TTC549 (cell line): Measurements from ENCODE around the gene KITLG.
"Not testable (repeated sequence)": the region's sequence is repeated elsewhere in the genome, so short reads cannot be mapped to it uniquely, and the experiment has no call there.

Experiments used
- FAIRE-seq: peaks from 2 replicates; lab custom pipeline; 2012; peaks lifted over from hg19 to GRCh38; lab: Jason Lieb, UNC

KITLG gene

DNA sequence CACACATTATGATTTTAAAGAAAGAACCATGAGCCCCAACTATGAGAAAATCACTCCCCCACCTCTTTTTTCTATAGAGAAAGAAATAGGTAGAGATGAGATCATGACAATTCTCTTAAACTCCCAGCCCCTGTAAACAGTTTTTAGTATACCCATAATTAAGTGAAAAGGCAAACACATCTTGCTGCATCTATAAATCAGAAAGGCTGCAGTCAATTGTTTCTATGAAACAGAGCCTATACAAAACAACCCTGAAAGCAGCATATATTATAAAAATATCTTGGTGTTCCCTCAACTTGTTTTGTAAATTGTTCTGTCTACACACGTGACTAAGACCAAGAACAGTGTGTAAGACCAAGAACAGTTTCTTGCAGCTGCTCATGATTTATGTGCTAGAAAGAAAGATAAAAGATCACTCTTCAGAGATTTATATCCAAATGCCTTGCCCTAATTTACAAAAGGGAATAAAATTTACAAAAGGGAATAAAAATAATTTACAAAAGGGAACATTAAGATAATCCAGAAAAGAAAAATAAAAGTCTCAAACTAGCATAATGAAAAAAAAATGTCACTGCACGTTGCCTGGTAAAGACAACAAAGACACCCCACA, 4.8 kb downstream of the KITLG start:
- no peak for FAIRE-seq

DNA sequence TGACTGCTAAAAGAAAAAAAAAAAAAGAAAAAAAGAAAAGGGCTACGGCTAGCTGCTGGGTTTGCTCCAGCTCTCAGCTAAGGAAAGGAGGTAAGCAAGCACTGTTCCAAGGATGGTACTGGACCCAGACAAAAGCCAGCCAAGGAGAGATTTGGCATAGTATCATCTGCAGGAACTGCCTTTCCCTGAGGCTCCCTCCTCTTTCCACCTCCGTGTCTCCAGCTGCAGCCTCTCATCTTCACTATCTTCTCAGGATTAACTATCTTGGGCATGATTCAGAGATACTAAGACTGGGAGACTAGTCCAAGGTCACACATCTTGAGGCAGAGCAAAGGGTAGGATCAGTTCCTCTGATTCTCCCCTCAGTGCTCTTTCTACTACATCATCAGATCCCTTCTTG, 6.0 kb downstream of the KITLG start:
- FAIRE-seq: no peak

DNA sequence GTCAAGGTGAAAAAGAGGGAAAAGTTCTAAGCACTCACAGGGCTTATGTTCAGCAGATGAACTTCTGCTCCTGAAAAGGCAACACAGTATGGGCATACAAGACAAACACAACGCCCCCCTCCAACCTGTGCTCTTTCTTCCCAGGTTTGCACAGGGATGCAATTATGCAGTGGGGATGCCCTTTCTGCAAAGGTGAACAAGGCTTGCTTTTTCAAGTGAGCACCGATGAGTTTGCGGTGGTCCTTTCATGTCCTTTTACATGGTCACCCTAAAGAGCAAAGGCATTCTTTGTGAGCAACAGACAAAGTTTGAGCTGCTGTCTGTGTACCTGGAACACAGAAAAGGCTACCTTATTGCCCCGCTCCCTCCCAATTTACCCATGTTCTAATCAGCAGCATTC, 6.7 kb downstream of the KITLG start:
- no peak for FAIRE-seq

DNA sequence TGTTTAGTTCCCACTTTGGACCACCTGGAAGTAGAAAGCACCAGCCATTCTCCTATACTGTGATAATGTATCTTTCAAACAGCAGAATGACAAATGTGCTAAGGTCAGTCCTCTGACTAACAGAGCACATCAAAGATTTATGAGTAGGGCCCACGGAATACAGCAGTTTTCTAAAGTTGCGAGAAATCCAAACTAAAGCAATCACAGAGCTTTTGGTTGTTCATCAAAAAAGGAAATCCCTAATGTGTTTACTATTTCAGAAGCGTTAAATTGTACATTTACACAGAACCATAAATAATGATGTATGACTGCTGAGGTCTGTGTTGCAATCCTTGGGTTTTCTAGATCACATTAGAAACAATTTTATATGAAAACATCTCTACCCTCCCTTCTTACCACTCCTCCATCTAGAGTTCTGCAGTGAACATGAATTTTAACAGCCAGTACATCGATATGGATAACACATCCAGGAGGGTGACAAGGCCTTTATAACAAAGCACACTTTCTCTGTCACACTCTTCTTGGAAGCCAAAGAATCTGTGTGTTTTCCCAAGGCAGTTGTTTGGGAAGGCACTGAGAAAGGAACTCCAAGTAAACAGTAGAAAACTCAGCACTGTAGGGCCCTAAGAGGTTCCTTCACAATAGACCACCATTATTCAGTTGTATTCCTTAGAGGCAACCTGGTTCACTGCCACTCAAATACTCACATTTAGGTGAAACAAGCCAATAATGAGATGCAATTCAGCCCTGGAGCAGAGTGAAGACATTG, 7.3 kb downstream of the KITLG start:
- no peak for FAIRE-seq

DNA sequence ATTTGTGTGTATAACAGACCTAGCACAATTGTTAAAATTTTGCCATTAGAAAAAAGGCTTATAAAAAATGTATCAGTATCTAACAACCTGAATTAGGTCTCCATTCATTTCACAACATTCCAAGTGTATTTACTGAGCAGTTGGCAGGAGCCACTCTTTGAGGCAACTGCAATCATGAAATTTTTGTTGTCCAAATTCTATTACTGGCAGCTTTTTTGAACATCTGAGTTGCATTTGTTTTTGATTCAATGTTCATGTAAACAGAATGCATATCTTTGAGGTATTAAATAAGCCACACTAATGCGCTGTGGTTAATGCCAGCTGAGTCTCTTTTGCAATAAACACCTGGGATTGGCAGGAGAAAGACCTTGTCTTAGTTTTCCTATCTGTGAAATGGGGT, 8.7 kb downstream of the KITLG start:
- no peak for FAIRE-seq

DNA sequence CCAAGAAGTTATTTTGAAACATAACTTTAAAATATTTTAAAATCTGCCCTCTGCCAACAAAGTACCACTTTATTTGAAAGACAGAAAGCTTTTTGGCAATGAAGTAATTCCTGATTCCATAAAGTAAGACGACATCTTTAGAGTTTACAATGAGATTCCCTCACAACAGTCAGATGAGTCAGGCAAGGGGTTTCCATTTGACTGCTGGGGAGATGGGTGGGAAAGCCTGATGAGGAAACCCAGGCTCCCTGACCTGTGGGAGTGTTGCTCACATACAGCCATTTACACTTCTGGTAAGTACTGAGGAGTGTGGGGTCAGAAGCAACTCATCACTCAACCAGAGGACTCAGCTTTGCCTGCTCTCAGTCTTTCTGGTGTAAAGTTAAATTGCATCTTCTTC, 10.2 kb downstream of the KITLG start:
- FAIRE-seq: no peak

DNA sequence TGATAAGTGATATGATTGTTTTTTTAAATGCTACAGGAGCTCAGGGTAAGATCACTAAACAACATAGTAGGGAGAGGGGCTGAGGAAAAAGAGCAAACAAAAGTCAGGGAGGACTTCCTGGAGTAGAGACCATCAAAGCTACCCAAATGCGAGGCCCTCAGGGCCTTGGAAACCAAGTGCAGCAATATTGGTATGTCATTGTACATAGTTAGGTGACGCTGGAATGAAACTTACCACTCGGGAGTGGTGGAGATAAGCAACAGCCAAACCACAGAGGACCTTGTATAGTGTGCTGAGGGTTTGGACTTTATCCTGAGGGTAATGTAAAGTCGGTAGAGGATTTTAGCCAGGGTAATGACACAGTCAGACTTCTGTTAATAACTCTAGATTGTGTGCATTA, 13.8 kb downstream of the KITLG start:
- FAIRE-seq: no peak

DNA sequence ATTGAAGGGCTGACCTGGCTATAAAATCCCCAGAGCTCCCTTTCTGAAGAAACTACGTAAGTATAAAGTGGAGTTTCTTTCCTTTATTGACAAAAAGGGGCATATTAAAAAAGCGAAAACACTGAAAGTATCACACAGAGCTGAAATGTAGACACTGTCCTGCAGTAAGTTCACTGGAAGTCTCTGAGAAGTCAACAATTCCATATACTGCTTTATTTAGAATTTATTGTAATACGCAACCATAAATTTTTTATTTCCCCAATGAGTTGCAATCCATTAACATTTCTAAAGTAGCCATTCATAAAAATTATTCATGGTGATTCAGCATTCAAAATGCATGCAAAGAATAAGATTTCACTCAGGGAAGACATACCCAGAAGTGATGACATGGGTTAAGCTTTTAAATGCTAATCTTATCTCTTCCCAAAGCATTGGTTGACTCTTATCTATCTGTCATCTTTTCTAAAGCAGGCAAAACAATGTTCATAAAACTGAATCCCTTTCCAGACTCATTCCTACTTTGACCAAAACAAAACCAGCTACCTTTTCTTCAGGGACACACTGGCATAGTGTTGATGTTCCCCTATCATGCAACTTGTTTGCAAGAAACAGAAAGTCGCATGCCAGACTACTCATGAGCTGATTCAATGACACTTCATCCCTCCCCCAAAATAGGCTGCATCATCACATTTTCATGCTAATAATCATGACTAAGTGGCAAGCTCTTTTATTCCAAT, 17.3 kb downstream of the KITLG start:
- no peak for FAIRE-seq

DNA sequence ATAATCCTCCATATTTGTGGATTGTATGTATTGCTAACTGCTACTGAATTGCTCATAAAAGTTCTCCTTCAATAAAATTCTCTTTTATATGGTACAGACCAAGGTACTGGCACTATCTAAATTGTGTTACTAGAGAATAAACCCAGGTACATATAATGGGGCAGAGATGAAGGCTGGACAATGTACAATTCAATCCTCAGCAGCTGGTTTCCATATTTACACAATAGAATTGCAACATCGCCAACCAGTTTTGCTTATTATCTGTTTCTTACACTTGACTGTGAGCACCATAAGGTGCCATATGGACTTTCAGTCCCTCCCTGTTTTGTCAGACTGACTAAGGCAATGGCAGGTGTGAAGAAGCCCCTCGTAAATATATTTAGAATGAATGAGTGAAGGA, 18.1 kb downstream of the KITLG start:
- FAIRE-seq: no peak

DNA sequence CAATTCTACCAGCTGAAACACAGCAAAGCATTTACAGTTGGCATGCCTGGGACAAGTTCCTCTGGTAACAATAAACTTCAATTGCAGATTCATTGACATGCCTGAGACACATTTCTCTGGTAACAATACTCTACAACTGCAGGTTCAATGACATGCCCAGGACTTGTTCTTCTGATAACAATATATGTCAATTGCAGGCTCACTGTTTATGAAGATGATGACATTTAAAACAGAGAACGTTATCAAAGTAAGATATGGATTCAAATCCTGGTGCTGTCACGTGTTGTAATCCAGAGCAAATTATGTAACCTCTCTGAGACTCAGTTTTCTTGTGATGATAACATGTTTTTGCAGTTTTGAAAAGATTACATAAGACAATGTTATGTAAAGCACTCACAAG, 20.5 kb downstream of the KITLG start:
- FAIRE-seq: peak; percentile 90

DNA sequence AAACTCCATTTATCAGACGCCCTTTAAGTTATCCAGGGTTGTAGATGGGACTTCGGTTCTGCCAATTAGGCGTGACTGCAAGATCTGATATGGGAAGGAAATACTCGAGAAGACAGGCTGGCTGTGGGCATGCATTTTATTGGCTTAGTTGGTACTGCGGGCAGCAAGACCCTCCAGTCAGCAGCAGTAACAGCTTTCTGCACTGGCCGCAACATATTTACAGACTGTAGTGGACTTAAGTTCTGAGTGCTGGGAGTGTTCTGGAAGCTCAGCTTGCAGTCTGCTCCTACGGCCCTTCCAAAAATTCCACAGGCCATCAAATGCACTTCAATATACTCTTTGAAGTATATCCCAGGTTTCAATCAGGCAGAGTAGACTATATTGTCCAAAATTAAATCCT, 21.1 kb downstream of the KITLG start:
- FAIRE-seq: no peak

DNA sequence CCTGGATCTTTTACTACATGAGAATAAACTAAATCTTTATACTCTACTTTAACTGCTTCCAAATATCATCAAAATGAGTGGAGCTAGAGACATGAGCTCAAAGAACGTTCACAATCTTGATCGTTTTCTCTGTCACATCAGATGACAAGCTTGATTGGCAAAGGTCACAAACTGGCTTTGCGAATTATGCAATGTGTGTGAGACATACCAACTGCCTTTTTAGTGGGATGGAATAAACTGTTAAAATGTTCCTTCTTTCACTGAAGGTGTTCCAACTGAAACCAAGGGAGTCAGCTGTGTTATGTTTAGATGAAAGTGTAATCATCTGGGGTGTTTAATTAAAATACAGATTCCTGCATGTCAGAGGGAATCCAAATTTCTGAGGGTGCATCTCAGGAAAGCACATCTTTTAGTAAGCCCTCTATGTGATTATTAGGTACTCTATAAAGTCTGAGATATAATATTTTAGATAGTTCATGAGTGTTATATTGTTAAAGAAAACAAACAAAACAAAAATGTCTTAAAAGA, 21.9 kb downstream of the KITLG start:
- FAIRE-seq: no peak

DNA sequence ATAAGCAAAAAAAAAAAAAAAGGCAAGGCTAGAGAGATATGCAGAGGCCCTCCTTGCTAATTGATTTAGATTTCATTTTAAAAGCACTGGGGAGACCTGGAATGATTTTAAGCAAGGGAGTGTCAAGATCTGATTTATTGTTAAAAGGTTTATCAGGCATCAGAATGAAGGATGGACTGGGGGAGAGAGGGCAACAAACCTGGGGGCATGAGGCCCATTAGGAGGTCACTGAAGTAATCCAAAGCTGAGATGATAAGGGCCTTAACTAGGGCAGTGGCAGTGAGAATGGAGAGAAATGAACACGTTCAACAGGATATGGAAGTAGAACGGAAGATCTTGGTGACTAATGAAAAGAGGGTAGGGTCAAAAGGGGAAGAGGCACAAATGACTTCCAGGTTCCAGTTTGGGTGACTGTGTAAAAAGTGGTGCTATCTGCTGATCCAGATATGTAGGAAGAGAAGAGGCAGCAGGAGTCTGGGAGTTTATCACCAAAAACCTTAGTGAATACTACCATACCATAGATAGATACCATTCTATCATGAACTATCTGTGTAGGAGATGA, 24.0 kb downstream of the KITLG start:
- no peak for FAIRE-seq

DNA sequence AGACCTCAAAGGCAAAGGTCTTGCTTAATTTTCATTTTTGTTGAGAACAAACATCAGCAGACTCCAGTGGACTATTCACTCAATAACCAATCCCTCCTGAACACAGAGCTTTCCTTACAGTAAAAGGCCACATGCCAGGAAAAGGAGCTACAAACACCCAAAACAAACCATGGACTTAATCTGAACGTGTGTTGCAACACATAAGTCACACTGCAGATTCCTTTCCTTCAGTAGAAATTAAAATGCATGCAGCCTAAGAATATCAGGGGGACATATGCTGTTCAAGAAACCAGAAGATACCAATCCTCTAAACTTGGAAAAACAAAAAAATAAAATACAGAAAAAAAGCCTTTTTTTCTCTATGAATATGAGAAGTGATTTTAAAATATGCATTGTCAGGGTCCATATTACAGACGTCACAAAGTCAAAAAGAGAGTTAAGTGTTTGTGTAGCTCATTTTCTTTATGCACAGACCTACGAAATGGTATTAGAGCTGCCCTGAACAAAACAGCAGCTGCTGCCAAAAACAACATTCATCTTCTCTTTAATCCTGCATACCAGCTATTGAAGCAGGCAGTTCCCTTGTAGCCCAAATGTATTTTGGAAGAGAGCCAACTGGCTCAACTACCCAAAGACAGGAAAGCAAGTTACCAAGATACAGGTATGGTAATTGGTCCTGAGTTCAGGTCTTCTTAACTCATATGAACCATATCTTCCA, 26.2 kb downstream of the KITLG start:
- FAIRE-seq: no peak

DNA sequence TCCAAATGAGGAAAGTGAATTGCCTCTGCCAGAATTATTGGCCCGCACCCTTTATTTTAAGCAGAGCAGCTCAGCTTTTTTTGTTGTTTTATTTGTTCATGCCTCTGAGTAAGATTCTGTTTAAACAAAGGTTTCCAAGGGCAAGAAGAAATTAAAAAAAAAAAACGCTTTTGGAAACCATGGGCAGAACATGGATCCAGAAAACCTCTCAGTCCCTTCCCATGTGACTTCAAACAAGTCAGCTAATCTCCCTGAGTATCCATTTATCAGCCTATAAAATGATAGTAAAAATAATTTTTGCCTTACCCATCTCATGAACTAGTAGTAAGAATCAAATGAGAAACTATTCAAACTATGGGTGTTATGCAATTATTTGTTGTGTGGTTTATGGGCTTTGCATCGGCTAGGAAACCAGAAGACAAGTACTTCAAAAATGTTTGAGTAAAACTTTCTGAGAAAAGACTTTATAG, 27.6 kb downstream of the KITLG start:
- no peak for FAIRE-seq

DNA sequence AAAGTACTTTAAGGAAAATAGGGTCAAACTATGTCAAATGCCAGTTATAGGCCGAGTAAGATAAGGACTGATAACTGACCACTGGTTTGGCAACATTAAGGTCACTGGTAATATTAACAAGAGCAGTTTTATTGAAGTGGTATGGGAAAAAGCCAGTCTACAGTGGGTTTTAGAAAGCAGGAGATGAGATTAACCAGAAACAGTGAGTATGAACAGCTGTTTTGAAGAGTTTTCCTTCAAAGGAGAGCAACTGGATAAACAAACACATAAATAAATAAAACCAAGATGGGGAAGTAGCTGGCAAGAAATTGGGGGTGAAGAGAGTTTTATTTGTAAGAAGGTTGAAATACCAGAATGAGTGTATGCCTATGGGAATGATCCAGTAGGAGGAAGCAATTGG, 30.3 kb downstream of the KITLG start:
- no peak for FAIRE-seq

DNA sequence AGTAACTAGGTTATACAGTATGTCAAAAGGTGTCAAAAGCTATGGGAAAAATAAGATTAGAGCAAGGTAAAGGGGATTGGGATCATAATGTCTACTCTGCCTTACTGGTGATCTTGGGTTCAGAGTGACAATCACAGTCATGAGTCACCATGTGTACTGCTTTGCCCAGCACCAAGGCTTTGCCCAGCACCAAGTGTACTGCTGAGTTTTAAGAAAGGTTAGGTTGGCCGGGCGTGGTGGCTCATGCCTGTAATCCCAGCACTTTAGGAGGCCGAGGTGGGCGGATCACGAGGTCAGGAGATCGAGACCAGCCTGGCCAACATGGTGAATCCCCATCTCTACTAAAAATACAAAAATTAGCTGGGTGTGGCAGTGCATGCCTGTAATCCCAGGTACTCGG, 32.3 kb downstream of the KITLG start:
- FAIRE-seq: not testable (repeated sequence)

DNA sequence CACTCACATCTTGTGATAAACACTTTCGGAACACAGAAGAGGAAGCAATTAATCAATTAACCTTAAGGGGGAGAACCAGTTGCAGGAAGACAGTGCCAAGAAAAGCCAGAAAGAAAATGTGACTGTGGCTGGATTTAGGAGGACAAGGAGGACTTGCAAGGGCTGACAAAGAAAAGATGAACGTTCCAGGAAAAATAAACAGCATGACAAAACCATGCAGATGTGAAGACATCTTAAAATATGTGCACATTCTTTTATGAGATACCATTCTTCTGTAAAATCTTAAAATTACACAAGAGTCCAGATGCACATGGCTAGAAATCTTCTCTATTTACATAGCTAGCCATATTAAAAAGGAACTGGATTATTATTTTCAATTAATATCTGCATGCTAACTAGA, 33.4 kb downstream of the KITLG start:
- FAIRE-seq: no peak

DNA sequence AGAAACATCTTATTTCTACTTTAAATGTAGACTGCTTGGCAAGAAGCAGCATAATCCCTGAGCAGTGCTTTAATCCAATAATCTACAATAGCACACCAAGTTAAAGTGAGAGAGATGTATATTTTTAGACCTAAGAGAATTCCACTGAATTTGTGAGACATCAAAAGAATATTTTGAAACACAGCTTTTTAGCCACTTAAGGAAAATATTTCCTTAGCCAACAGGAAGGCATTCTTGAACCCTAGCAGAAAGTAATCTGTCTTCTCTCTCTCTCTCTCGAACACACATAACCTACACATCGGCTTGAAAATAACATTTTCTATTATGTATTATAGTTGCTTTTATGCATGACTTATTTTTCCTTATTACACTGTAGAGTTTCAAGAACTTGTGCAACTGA, 34.0 kb downstream of the KITLG start:
- no peak for FAIRE-seq

DNA sequence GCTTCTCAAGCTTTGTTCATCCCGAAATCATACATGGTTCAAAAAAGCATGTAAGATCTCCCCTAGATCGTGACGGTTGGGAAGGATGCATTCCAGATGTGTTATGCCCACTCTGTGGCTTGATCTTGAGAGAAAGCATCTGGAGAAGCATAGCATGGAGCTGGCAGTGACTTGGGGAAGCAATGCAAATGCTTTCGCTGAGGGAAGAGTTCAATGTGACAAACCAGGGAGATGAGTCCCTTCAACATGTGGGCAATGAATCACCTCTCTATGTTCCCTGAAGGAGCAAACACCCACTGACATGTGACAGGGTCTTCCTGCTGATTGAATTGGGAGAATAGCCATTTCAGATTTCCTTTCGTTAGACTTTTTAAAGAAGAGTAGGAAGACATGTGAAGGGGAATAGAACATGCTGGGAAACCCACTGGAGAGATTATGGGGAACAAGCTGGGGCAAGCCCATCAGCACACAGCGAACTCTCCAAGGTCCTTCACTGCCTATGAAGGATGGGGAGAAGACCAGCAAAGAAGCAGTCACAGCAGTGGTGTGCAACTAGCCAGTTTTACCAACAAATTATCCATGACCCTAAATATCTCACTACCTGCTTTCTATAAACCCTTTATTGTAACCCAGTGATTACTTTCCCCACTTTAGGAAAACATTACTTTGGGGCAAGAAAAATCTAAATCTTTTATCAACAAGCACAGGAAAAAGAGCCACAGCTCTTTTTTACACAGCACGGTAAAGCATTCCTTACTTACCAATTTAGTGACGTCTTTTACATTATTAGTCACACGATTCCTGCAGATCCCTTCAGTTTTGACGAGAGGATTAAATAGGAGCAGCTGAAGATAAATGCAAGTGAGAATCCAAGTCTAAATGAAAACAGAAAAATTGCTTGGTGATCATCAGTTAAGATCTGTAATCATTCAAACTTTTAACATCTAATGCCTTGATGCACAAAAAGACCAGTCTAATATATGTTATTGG, 35.0 kb downstream of the KITLG start:
- no peak for FAIRE-seq

DNA sequence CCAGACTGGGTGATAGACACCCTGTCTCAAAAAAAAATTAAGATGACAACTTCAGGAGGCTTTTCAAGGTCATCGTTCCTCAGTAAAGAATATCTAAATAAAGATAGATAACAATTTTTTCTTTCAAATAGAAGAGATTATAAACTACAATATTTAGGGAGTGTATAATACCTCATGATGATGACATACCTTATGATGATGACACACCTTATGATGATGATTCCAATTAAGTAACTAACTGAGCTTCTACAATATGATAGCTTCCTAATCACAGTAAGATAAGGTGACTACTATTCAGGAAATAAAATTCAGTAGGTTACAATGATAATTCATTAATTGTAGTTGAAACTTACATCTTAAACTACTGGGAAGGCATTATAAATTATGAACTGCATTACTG, 40.4 kb downstream of the KITLG start:
- FAIRE-seq: no peak
